Endothelial cell of umbilical vein (primary cell): Measurements from ENCODE around the gene KIAA1958.

Experiments used
- EZH2 ChIP-seq: IDR thresholded peaks from 2 replicates; pipeline ENCODE4 v1.6.1; 2012; ENCODE audit warnings: borderline replicate concordance, low read depth, mild to moderate bottlenecking, moderate library complexity, low read length, inconsistent platforms; ENCODE audit not compliant: severe bottlenecking
- FOS ChIP-seq: IDR thresholded peaks from 2 replicates; pipeline ENCODE4 v1.6.1; 2011; ENCODE audit warnings: mild to moderate bottlenecking, low read length, moderate library complexity, borderline replicate concordance; ENCODE audit not compliant: insufficient read depth
- JUN ChIP-seq: IDR thresholded peaks from 2 replicates; pipeline ENCODE4 v1.6.1; 2011; ENCODE audit warnings: borderline replicate concordance, low read depth; ENCODE audit not compliant: insufficient read length, insufficient read depth
- MYC ChIP-seq: IDR thresholded peaks from one replicate; pipeline ENCODE4 v1.6.1; 2011; ENCODE audit warnings: mild to moderate bottlenecking, low read depth, low read length
- POLR2AphosphoS5 ChIP-seq: IDR thresholded peaks from 2 replicates; pipeline ENCODE4 v1.6.1; 2012; ENCODE audit warnings: low read depth, mild to moderate bottlenecking, control low read depth, low read length, moderate library complexity; ENCODE audit not compliant: insufficient read depth
- TF ChIP-seq, protein P1 (sequence below), 2 donors: IDR thresholded peaks; 1 replicate in 1 of 2; 2 replicates in 1 of 2; pipeline ENCODE4 v1.5.1; 2011; ENCODE audit warnings: low read length in 2 of 2, mild to moderate bottlenecking in 2 of 2, moderate library complexity in 2 of 2, control low read depth in 1 of 2, inconsistent platforms in 1 of 2, low read depth in 1 of 2; ENCODE audit not compliant: insufficient read depth in 1 of 2; ENCODE audit errors: extremely low read depth in 1 of 2
- TF ChIP-seq, protein P2 (sequence below): IDR thresholded peaks from 2 replicates; pipeline ENCODE4 v1.6.1; 2011; ENCODE audit not compliant: insufficient read depth, insufficient read length

DNA sequence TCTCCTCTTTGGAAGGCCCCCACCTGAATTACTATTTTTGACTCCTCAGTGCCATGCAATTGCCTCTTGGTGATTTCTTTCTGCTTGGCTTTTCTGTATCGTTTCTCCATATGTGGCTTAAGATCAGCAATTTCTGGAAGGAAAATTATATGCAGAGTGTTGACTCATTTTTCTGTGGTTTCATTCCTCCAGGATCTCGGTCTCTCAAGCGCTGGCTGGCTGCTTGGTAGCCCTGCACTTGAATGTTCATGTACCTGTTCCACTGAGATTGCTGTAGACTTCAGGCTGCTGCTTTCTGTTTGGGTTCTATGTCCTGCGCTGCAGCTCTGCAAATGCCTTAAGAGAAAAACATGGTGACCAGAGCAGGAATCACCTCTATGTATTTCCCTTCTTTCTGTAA lies 153.7 kb downstream of the KIAA1958 start:
- TF ChIP-seq, protein P1, sequence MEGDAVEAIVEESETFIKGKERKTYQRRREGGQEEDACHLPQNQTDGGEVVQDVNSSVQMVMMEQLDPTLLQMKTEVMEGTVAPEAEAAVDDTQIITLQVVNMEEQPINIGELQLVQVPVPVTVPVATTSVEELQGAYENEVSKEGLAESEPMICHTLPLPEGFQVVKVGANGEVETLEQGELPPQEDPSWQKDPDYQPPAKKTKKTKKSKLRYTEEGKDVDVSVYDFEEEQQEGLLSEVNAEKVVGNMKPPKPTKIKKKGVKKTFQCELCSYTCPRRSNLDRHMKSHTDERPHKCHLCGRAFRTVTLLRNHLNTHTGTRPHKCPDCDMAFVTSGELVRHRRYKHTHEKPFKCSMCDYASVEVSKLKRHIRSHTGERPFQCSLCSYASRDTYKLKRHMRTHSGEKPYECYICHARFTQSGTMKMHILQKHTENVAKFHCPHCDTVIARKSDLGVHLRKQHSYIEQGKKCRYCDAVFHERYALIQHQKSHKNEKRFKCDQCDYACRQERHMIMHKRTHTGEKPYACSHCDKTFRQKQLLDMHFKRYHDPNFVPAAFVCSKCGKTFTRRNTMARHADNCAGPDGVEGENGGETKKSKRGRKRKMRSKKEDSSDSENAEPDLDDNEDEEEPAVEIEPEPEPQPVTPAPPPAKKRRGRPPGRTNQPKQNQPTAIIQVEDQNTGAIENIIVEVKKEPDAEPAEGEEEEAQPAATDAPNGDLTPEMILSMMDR (IDR thresholded peaks at IDR 0.05; ENCODE audit: extremely low read depth in 1 of 2, insufficient read depth in 1 of 2, low read depth in 1 of 2, low read length in 2 of 2) = no peak
- TF ChIP-seq FOS (no peak), EZH2 (no peak), POLR2AphosphoS5 (no peak), MYC (no peak), JUN (no peak)
- TF ChIP-seq, protein P2, sequence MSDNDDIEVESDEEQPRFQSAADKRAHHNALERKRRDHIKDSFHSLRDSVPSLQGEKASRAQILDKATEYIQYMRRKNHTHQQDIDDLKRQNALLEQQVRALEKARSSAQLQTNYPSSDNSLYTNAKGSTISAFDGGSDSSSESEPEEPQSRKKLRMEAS = no peak
